T-helper 1 cell treated with Interleukin-12 subunit alpha and Interleukin-12 subunit beta and Interleukin-4 antibody, amounts not matched to agents 30 ng/mL and 1 ng/mL, for 36 hours (primary cell): ENCODE results near the gene EGR2. TPM values are rescaled to one million over a fixed set of nuclear protein-coding genes. Genes with fewer than 3 reads are reported as not detected.

Experiments
- intact Hi-C: fragments of 100-400 bp; cut with micrococcal nuclease; formaldehyde crosslinking; loops from one replicate; pipeline ENCODE4 v1.15.1; 2024
- total RNA-seq: library from RNA; stranded (reverse); gene quantifications from 2 replicates; pipeline ENCODE4 v1.2.3, GENCODE V29; 2022

EGR2 gene
- total RNA-seq, 1 donor from 2014 or later = 22.9 TPM

GRCh38 chr10:62819141-62819920, 3.2 kb upstream of the EGR2 start:
- intact Hi-C loops = loop anchor here (2.0 to 10.0 kb wide), 6 partner anchors 383 to 1065 kb away; partner anchors contain the start of gene RTKN2

DNA sequence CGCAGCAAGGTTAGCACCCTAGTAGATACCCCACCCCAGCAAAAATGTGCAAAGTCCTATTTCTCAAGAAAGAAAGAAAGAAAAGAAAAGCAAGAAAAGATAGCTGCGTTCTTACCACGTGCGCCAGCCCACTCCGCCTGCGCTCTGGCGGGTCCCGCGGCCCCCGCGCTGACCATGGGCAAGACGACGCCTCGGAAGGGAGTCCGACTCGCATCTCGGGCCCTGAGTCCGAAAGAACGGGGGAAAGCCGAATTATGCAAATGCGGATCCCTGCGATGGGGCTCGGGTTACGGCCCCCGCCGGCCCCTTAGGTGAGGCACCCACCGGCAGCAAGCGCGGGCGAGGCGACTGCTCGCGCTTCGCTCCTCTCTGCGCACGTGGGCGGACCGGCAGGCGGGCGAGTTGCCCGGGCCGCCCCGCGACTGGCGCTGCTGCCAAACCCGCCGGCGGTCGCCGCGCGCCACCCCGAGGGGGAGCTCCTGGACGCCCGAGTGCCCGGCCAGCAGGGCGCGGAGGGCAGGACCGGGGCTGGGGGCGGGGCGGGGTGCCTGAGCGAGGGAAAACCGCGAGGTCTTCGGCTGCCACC, 2.4 kb upstream of the EGR2 start:
- intact Hi-C loops = loop anchor here (1.0 to 10.0 kb wide), 11 partner anchors 208 to 1064 kb away; partner anchors contain the start of gene RTKN2

DNA sequence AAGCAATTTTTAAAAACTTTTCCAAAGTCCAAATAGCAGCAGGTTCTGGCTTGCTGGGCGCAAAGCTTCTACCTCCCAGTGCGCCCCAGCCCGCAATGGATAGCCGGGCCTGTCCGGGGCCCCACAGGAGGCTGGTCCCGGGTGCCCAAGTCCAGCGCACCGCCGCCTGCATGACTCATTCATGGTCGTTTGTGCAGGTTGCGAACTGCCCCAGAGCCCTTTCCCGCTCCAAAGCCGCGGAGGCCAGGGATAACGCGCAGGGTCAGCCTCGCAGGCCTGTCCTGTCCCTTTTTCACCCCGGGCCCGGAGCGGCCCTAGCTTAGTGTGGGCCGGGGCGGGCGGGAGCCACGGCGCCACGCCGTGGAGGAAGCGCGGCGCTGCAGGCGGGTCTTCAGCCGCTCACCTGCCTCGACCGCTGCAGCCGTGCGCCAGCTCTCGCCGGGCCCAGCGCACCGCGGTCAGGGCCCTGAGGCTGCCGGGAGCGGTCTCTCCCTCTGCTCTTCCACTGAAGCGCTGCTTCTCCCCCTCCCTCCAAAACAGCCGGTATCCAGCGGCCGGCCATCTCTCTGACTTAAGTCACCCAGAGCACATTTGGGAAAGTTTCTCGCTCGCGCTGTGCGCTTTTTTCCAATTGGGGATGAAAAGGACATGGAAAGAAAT, 1.7 kb upstream of the EGR2 start:
- intact Hi-C loops = loop anchor here (1.0 to 10.0 kb wide), 15 partner anchors 208 to 1063 kb away; partner anchors contain the start of gene RTKN2

GRCh38 chr10:62817121-62817765, 1.1 kb upstream of the EGR2 start:
- intact Hi-C loops = loop anchor here (2.0 to 10.0 kb wide), 9 partner anchors 252 to 1062 kb away; partner anchors contain the start of gene RTKN2

- intact Hi-C loops = loop anchor here (1.0 to 10.0 kb wide), 24 partner anchors 12 to 1061 kb away; partner anchors contain the start of genes ADO, ARID5B, NRBF2 and RTKN2
Measured at GRCh38 chr10:62816076-62816330, 163 bp downstream of the EGR2 start.

GRCh38 chr10:62815381-62816075, 638 bp downstream of the EGR2 start:
- intact Hi-C loops = loop anchor here (1.0 to 10.0 kb wide), 24 partner anchors 11 to 1061 kb away; partner anchors contain the start of genes ADO, ARID5B, NRBF2 and RTKN2

DNA sequence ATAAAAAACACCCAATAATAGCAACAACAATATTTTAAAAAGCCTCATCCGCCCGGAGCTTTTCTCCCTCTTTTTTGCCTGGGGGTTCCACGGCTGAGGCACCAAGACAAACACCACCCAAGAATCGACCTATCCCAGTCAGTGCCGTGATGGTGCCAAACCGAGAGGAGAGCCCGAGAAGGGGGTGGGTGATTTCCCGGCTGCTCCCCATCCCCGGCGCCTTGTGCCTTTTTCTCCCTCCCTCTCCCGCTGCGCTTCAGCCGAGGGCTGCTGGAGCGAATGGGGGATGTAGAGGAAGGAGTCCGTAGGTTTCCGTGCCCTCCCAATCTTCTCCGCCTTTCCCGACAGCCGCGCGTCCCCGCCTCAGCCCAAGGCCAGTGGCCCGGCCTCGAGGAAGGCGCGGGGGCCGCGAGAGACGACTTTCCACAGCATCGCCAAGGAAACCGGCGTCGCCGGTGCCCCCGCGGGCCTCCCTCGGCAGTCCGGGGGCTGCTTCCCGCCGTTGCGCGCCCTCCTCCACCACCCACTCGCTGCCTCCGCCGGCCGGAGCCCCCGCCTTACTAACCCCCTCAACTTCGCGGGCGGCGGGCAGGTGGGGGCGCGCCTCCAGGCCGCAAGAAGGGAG, 1.3 kb downstream of the EGR2 start:
- intact Hi-C loops = loop anchor here (5.0 to 10.0 kb wide), 5 partner anchors 548 to 1060 kb away; partner anchors contain the start of gene RTKN2

DNA sequence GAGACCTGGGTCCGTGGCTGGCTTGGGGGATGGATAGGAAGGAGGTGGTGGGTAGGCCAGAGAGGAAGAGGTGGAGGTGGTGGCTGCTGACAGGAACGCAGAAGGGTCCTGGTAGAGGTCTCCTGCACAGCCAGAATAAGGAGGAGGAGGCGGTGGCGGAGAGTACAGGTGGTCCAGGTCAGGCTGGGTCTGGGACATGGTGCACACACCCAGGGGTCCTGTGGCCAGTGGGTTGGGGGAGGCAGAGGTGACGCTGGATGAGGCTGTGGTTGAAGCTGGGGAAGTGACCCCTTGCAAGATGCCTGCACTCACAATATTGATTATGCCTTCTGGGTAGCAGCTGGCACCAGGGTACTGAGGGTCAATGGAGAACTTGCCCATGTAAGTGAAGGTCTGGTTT, 2.2 kb downstream of the EGR2 start:
- intact Hi-C loops = loop anchor here (10.0 kb wide), 1 partner anchor 1059 kb away; no protein-coding TSS in a partner anchor

DNA sequence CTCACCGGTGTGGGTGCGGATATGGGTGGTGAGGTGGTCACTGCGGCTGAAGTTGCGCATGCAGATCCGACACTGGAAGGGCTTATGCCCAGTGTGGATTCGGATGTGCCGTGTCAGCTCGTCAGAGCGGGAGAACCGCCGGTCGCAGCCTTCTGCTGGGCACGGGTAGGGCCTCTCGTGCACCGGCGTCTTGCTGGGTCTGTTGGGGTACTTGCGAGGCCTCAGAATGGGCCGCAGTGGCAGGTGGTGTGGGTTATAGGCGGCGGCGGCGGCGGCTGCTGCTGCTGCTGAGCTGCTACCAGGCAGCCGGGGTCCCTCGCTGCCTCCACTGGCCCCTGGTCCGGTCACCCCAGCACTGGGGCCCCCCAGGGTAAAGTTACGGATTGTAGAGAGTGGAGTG, 2.7 kb downstream of the EGR2 start:
- intact Hi-C loops = loop anchor here (10.0 kb wide), 1 partner anchor 1059 kb away; no protein-coding TSS in a partner anchor

DNA sequence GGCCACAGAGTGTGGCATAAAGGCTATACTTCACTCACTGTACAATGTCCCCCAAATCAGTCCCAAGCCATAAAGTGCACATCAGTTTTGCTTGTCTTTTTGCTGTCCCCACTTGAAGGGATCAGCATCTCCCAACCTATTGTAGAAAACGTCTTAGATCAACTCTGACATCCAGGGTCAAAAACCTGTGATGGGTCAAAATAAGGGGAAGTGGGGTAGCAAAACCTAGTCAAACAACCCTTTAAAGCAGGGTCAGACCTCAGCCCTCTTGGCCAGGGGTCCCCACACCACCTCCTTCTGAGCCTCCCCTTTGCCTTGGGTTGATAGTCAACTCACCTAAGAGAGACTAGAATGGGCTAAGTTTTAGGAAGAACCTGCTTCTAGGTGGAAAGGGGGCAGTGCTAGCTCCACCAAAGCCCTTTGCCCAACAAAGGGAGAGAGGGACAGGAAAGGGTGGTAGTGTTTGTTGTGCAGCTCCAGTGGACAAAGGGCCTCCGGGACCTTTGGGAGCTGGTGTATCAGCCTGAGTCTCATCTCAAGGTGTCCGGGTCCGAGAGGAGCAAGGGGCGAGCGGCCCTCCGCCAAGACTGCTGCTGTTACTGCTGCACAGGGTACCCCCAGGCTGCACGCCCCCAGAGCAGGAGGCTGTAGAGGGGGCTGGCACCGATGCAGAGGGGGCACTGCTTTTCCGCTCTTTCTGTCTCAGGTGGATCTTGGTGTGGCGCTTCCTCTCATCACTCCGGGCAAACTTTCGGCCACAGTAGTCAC, 3.3 kb downstream of the EGR2 start:
- intact Hi-C loops = loop anchor here (10.0 kb wide), 1 partner anchor 1058 kb away; no protein-coding TSS in a partner anchor

GRCh38 chr10:62811159-62811875, 4.8 kb downstream of the EGR2 start:
- intact Hi-C loops = loop anchor here (1.0 to 10.0 kb wide), 6 partner anchors 32 to 1057 kb away; no protein-coding TSS in a partner anchor

DNA sequence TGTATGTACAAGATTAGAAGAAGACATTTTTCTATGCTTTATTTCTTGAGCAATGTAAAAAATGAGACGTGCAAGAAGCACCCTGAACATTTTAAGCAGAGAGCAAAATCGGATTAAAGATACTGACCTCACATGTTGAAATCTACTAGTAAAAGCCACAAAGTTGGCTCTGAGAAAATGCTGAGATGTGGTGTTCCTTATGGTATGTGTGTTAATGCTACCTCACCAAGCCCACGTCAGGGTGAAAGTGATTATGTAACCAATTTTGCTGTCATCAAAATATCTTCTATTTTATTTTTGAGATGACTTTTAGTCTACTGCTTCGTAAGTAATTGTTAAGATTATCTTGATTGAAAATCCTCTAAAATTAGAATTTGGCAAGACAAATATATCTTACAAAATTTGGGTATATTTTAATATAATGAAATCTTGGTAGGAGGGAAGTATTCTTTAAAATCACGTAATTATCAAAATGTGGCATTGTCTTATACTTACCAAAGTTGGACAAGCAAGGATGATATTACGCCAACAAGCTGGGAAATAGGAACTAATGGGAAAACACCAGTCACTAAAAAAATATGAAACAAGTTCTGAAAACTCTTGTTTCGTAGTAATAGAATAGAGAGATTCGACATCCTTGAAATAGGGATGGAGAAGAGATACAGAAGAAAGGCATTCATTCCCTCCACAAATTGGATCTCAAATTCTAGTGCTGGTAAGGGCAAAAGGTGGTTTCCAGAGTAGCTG, 5.8 kb downstream of the EGR2 start:
- intact Hi-C loops = loop anchor here (10.0 kb wide), 1 partner anchor 1056 kb away; no protein-coding TSS in a partner anchor

DNA sequence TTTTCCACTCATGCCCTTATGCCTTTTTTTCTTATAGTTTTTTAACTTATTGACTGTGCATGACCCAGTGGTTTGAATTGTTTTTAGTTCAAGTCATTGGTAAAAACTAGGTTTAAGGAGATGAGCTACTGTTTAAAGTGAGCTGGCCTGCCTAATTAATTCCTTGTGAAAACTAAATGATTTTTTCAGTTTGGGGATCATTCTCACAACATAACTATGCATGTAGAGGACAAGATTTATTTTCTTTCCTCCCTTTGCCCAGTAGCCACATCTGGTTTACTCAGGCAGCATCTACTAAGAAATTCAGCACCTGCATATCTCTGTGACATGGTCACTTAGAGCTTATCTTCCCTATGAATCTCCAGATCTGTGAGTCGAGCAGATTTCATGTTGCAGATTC, 9.9 kb downstream of the EGR2 start:
- intact Hi-C loops = no loop called here

DNA sequence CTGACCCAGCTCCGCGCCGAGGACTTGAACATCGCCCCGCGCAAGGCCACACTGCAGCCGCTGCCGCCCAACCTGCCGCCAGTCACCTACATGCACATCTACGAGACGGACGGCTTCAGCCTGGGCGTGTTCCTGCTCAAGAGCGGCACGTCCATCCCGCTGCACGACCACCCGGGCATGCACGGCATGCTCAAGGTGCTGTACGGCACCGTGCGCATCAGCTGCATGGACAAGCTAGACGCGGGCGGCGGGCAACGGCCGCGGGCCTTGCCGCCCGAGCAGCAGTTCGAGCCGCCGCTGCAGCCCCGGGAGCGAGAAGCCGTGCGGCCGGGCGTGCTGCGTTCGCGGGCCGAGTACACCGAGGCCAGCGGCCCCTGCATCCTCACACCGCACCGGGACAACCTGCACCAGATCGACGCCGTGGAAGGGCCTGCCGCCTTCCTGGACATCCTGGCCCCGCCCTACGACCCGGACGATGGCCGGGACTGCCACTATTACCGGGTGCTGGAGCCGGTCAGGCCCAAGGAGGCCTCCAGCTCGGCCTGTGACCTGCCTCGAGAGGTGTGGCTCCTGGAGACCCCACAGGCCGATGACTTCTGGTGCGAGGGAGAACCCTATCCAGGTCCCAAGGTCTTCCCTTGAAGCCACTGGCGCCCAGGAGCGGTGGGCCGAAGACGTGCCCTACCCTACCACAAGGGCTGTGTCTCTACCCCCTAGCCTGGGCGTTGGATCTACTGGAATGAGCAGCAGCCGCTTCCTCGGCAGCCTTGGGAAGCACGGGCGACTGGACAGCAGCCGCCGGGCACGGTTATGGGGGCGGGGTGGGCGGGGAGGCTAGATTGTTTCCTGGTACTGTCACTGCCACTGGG, 10.7 kb downstream of the EGR2 start:
- intact Hi-C loops = loop anchor here (1.0 to 2.0 kb wide), 2 partner anchors 26 to 537 kb away; partner anchors contain the start of gene RTKN2

- intact Hi-C loops = loop anchor here (1.0 to 5.0 kb wide), 11 partner anchors 12 to 823 kb away; partner anchors contain the start of genes EGR2, NRBF2, REEP3 and RTKN2
Measured at GRCh38 chr10:62804356-62805230, 11.6 kb downstream of the EGR2 start, which contains the start of gene ADO. Gene ADO (plus strand): TSS chr10:62804720. CDS start chr10:62805060, 340 bp downstream.
